Measurements from ENCODE around the gene DIAPH2. TPM values are rescaled to one million over a fixed set of nuclear protein-coding genes. Genes with fewer than 3 reads are reported as not detected.

The DIAPH2 gene
- total and polyA plus RNA-seq, 7 donors: 2.6 to 19.2 (median 11.5) TPM

GRCh38 chrX:96756491-96756890, 71.8 kb downstream of the DIAPH2 start:
- TF ChIP-seq CTCF (IDR thresholded peaks at IDR 0.05): no peak
- H3K9me3 ChIP-seq: no peaks in the 10 kb centered on the region
- WGBS, 3 donors: 81 to 93% (median 91%) methylated on average over 3 of the region's 3 CpGs
- H3K4me3 ChIP-seq: no peak overlapping the region
- intact Hi-C loops (cut with DNase I): no loop called here
- H3K27ac ChIP-seq: no peak overlapping the region
- H3K36me3 ChIP-seq (ENCODE audit: insufficient read depth in 1 of 2, low read depth in 1 of 2): no peaks in the 10 kb centered on the region
- H3K4me1 ChIP-seq: no peaks in the 10 kb centered on the region
- no peak for DNase-seq
- no peaks in the 10 kb centered on the region for H3K27me3 ChIP-seq (ENCODE audit: insufficient read depth in 3 of 3, low read length in 2 of 3)
- no peak for ATAC-seq

- Histone ChIP-seq H3K9me3 (no peaks in the 10 kb centered on the region), H3K27ac (no peak overlapping the region), H3K27me3 (ENCODE audit: insufficient read depth in 3 of 3, low read length in 2 of 3) (no peaks in the 10 kb centered on the region), H3K4me3 (no peak overlapping the region), H3K4me1 (no peaks in the 10 kb centered on the region), H3K36me3 (ENCODE audit: insufficient read depth in 1 of 2, low read depth in 1 of 2) (no peaks in the 10 kb centered on the region)
- WGBS, 3 donors: 29 to 57% (median 30%) methylated on average over 4 of the region's 4 CpGs
- intact Hi-C loops (cut with DNase I): loop anchor here in 1 of 2 donors (10.0 kb wide), 1 partner anchor 387 kb away; no protein-coding TSS in a partner anchor
- ATAC-seq: no peak
- TF ChIP-seq CTCF (IDR thresholded peaks at IDR 0.05): no peak
- no peak for DNase-seq
Observed at GRCh38 chrX:96761566-96761965, 76.9 kb downstream of the DIAPH2 start.

DNA sequence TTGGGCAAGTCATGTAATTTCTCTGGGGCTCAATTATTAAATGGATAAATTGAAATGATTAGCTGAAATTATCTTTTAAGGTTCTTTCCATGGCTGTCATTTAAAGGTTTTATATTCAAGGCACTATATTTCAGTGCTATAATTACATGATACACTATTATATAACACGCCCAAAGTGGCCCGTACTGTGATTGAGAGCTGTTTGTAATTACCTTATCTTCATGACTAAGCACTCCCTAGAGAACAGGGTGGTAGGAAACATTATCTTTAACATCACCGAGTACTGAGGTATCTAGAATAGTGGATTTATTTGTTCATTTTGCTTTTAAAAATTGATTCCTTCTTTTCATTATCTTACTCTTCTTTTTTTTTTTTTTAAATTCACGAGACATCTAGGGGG, 79.0 kb downstream of the DIAPH2 start:
- Histone ChIP-seq H3K27me3 (ENCODE audit: insufficient read depth in 3 of 3, low read length in 2 of 3) (no peaks in the 10 kb centered on the region), H3K27ac (no peak overlapping the region), H3K4me1 (no peaks in the 10 kb centered on the region), H3K9me3 (no peaks in the 10 kb centered on the region), H3K4me3 (peak overlapping the region; percentile 35), H3K36me3 (ENCODE audit: insufficient read depth in 1 of 2, low read depth in 1 of 2) (no peaks in the 10 kb centered on the region)
- ATAC-seq (peak in 3 of 4 donors; percentile 46 to 74 (median 50)), DNase-seq (no peak)
- WGBS, 3 donors: 29 to 51% (median 45%) methylated on average over 4 of the region's 4 CpGs
- intact Hi-C loops (cut with DNase I): loop anchor here in 1 of 2 donors (10.0 kb wide), 1 partner anchor 389 kb away; no protein-coding TSS in a partner anchor
- TF ChIP-seq CTCF (IDR thresholded peaks at IDR 0.05): no peak

GRCh38 chrX:96764864-96765263, 80.2 kb downstream of the DIAPH2 start:
- intact Hi-C loops (cut with DNase I): loop anchor here in 1 of 2 donors (10.0 kb wide), 1 partner anchor 390 kb away; no protein-coding TSS in a partner anchor
- DNase-seq: no peak

More at GRCh38 chrX:96764864-96765263, 80.2 kb downstream of the DIAPH2 start:
- no peaks in the 10 kb centered on the region for H3K36me3 ChIP-seq (ENCODE audit: insufficient read depth in 1 of 2, low read depth in 1 of 2)
- no peak overlapping the region for H3K27ac ChIP-seq
- H3K4me3 ChIP-seq: no peak overlapping the region
- no peak for ATAC-seq
- no peaks in the 10 kb centered on the region for H3K4me1 ChIP-seq
- H3K27me3 ChIP-seq (ENCODE audit: insufficient read depth in 3 of 3, low read length in 2 of 3): no peaks in the 10 kb centered on the region
- TF ChIP-seq CTCF (IDR thresholded peaks at IDR 0.05): no peak
- 41 to 91% (median 88%) methylated on average over 1 of the region's 1 CpG for WGBS, 3 donors
- H3K9me3 ChIP-seq: no peaks in the 10 kb centered on the region

All from psoas muscle (tissue), 8 donors.